ENCODE measurements around the gene KRTAP10-1. TPM values are rescaled to one million over a fixed set of nuclear protein-coding genes. Genes with fewer than 3 reads are reported as not detected.

KRTAP10-1 gene
- total RNA-seq, 1 donor from 2014 or later, result not detected

GRCh38 chr21:44490816-44491215 is 49.2 kb downstream of the KRTAP10-1 start:
- Histone ChIP-seq H3K27ac (no peak overlapping the region), H3K4me1 (no peaks in the 10 kb centered on the region), H3K36me3 (no peaks in the 10 kb centered on the region), H3K9me3 (peaks cover 9% of the 10 kb centered on the region), H3K4me3 (no peak overlapping the region), H3K27me3 (no peaks in the 10 kb centered on the region)
- ATAC-seq (no peak), DNase-seq (no peak)
- TF ChIP-seq CTCF (IDR thresholded peaks at IDR 0.05), result no peak
- intact Hi-C loops (cut with DNase I), result no loop called here

DNA sequence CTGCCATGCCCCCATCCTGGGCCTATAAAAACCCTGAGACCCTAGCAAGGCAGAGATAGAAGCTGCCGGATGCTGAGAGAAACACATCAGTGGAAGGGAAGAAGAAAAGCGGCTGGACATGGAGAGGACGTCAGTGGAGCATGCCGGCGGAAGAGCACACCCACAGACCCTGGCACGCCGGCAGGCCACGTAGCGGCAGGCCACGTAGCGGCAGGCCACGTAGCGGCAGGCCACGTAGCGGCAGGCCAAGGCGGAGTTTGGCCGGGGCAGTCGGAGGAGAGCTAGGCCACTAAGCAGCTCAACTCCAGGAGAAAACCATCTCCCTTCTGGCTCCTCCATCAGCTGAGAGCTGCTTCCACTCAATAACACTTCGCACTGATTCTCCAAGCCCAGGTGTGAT is 49.6 kb downstream of the KRTAP10-1 start:
- intact Hi-C loops (cut with DNase I), result no loop called here
- H3K4me3 ChIP-seq, result no peak overlapping the region
- peaks cover 9% of the 10 kb centered on the region for H3K9me3 ChIP-seq
- ATAC-seq, result no peak
- H3K27ac ChIP-seq, result no peak overlapping the region
- no peaks in the 10 kb centered on the region for H3K4me1 ChIP-seq
- DNase-seq, result no peak
- H3K27me3 ChIP-seq, result no peaks in the 10 kb centered on the region
- no peaks in the 10 kb centered on the region for H3K36me3 ChIP-seq
- TF ChIP-seq CTCF (IDR thresholded peaks at IDR 0.05), result no peak

GRCh38 chr21:44489962-44490361 is 50.0 kb downstream of the KRTAP10-1 start:
- H3K4me3 ChIP-seq, result no peak overlapping the region
- peaks cover 9% of the 10 kb centered on the region for H3K9me3 ChIP-seq
- no peak overlapping the region for H3K27ac ChIP-seq
- H3K27me3 ChIP-seq, result no peaks in the 10 kb centered on the region
- no peak for TF ChIP-seq CTCF (IDR thresholded peaks at IDR 0.05)
- intact Hi-C loops (cut with DNase I), result no loop called here
- DNase-seq (no peak), ATAC-seq (no peak)
- no peaks in the 10 kb centered on the region for H3K36me3 ChIP-seq
- no peaks in the 10 kb centered on the region for H3K4me1 ChIP-seq

Other genes starting within 250 kb of the KRTAP10-1 start
- gene PFKL, start 240.1 kb downstream of the KRTAP10-1 start, total RNA-seq, result 101 TPM
- 25.4 TPM for gene CFAP410, start 200.8 kb downstream of the KRTAP10-1 start, total RNA-seq
- gene TRPM2, start 186.6 kb downstream of the KRTAP10-1 start, total RNA-seq, result 10.0 TPM
- 3.6 TPM for gene LRRC3, start 84.7 kb downstream of the KRTAP10-1 start, total RNA-seq
- not detected for gene KRTAP10-2, start 11.3 kb upstream of the KRTAP10-1 start, total RNA-seq
- not detected for gene KRTAP10-3, start 18.6 kb upstream of the KRTAP10-1 start, total RNA-seq
- not detected for gene KRTAP10-4, start 33.5 kb upstream of the KRTAP10-1 start, total RNA-seq
- not detected for gene KRTAP10-5, start 40.4 kb upstream of the KRTAP10-1 start, total RNA-seq
- not detected for gene KRTAP10-6, start 52.3 kb upstream of the KRTAP10-1 start, total RNA-seq
- not detected for gene KRTAP10-7, start 60.4 kb upstream of the KRTAP10-1 start, total RNA-seq
- not detected for gene KRTAP10-8, start 71.9 kb upstream of the KRTAP10-1 start, total RNA-seq
- gene KRTAP10-9, start 86.9 kb upstream of the KRTAP10-1 start, total RNA-seq, result not detected
- gene KRTAP10-10, start 97.2 kb upstream of the KRTAP10-1 start, total RNA-seq, result not detected
- gene KRTAP10-11, start 106.2 kb upstream of the KRTAP10-1 start, total RNA-seq, result not detected
- not detected for gene KRTAP12-4, start 114.5 kb upstream of the KRTAP10-1 start, total RNA-seq
- gene KRTAP12-3, start 117.7 kb upstream of the KRTAP10-1 start, total RNA-seq, result not detected
- not detected for gene KRTAP12-2, start 126.7 kb upstream of the KRTAP10-1 start, total RNA-seq
- gene KRTAP12-1, start 142.0 kb upstream of the KRTAP10-1 start, total RNA-seq, result not detected
- not detected for gene KRTAP10-12, start 157.0 kb upstream of the KRTAP10-1 start, total RNA-seq
- gene TSPEAR, start 171.4 kb upstream of the KRTAP10-1 start, total RNA-seq, result 0.23 TPM